Activated CD4-positive, alpha-beta T cell treated with anti-CD3 and anti-CD28 coated beads for 4 hours (primary cell): ENCODE data around the gene JMJD6.
"Not testable (repeated sequence)": the region's sequence is repeated elsewhere in the genome, so short reads cannot be mapped to it uniquely, and the experiment has no call there.

ENCODE experiments used
- DNase-seq, 2 donors: peaks; one replicate each; pipeline ENCODE4 v3.0.0-alpha.2; 2020

JMJD6 gene

DNA sequence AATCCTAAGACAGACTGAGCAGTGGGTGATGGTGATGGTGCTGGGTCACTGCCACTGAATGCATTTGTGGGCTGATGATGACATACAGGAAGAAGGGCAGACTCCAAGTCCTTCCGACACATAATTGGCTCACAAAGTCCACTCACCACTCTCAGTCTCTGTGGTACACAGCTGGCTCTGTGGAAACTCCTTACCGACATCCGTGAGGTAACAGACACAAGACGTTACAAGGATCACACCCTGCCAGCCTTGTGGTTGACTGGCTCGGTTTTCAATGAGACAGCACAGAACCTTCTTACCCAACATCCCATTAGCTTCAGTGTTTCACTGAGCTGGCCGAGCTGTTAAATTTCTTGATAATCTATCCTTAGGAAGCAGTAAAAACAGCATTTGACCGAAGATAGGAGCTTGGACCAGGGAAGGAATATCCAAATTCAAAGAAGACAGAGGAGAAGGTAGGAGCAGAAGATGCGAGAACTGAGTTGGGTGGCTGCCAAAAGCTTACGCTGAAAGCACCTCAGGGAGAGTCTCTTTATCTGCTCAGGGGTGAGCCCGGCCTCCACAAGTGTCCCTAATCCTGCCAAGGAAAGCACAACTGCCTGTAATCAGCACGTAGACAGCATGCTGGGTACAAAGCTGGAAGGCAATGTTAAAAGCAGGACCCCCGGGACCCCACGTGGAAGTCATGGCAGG, 10.1 kb downstream of the JMJD6 start:
- DNase-seq, result peak in 1 of 2 donors; percentile 29

DNA sequence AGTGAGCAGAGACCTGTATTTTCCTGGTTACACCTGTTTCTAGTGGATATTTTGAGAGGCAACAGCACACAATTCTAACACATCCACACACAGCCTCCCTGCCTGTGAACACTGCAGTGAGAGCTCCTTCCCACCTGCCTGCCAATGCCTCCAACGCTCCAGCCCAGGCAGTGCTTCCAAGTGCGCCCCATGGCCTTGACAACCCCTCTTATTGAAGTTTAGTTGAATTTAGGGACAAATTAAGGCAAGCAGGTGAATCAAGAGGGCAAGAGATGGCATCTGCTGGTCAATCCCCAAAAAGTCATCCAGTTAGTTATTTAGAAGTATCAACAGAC, 10.9 kb downstream of the JMJD6 start:
- no peak for DNase-seq

- peak; percentile 73 to 88 for DNase-seq
Measured at GRCh38 chr17:76714822-76715495, 11.4 kb downstream of the JMJD6 start.

DNA sequence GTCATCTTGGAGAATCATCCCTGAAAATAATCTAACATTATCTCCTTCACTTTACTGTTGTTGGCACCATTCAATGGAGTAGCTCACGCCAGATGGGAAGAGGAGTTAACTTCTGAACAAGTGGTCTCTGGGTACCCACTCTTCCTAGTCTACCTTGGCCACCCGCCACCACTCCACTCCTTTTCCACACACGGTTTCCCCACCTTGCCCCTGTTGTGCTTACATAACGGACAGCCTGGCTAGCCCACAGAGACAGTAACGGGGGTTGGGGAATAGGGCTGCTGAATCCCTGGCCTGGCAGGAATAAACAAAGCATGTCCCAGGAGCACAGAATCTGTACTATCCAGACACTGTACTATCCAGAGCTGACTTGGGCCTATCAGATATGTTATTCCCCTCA, 12.1 kb downstream of the JMJD6 start:
- DNase-seq, result no peak

- DNase-seq, result no peak
Measured at GRCh38 chr17:76713765-76714164, 12.6 kb downstream of the JMJD6 start.

DNA sequence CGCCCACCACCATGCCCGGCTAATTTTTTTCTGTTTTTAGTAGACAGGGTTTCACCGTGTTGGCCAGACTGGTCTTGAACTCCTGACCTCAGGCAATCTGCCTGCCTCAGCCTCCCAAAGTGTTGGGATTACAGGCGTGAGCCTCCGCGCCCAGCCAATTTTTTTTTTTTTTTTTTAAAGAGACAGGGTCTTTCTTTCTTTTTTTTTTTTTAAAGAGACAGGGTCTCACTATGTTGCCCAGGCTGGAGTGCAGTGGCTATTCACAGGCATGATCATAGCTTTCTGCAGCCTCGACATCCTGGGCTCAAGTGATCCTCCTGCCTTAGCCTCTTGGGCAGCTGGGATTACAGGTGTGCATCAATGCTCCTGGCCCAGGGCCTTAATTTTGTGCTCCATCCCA, 14.1 kb downstream of the JMJD6 start:
- not testable (repeated sequence) for DNase-seq

DNA sequence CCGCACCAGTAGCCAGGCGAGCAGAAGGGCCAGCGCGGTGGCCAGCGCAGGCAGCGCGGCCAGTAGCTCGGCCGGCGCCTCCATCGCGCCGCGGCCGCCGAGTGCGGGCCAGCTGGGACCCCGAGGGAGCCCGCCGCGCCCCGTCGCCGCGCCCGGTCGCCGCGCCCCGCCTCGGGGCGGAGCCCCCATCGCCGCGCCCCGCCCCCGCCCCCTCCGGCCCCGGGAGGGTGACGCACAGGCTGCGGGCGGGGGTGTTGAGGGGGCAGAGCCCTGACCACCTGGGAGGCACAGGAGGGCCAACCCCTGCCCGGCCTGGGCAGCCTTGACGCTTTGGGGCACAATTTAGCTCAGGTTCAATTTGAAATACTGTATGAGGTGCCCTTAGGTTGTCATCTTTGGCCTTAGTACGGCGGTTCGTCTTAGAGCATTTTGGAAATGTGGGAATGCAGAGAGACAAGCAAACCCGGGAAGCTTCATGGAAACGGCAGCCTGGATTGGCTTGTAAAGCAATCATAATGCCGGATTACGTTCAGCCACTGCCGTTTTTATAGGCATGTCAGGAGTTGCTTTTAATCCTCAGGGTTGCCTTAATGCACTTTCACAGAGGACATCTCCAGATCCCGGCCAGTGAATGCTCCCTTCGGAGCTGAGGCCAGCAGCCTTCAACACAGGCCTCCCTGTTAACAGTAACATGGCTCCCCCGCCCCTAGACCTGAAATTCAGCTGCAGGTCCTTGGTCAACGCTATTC, 15.4 kb downstream of the JMJD6 start, which contains the start of gene MXRA7:
Gene MXRA7, minus strand, starts transcription at position 103 of the 749 bp plus-strand sequence. Its CDS starts 19 bp downstream, at position 84.
- DNase-seq, result peak; percentile 54 to 59

- not testable (repeated sequence) for DNase-seq
Measured at GRCh38 chr17:76709951-76710862, 16.2 kb downstream of the JMJD6 start.

GRCh38 chr17:76709077-76709950, 17.1 kb downstream of the JMJD6 start:
- DNase-seq, result no peak

DNA sequence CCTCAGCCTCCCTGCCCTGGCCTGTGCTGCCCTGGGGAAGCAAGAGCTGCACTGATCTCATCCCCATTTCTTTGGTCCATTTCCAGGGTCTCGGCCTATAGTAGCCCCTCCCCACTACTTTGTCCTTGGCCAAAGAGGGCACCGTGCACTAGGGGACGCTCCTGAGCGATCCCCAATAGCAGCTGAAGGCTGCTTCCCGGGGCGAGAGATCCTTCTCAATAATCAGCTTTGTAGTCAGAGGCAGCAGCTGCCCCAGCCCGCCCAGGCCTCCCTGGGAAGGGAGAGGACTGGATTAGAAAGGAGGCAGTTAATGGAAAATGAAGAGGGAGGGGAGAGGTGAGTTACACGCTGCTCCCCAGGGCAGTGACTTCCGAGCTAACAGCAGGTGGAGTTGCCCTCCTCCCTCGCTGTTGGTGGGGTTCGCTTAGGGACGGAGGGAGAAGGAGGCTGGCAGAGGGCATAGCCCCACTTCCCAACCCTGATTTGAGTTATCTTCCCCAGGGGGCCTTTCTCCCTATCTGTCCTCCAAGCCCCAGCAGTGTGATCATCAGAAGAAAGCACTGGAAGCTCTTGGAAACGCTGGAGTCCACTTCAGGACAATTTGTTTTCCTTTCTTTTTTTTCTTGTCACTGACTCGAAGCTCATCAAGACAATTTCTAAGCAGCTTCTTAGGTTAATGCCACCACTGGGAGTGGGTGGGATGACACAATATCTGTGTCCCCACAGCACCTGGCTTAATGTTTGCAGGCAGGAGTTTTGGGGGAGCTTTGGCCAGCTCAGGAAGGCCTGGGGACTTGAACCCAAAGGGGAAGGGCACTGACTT, 18.2 kb downstream of the JMJD6 start:
- no peak for DNase-seq

DNA sequence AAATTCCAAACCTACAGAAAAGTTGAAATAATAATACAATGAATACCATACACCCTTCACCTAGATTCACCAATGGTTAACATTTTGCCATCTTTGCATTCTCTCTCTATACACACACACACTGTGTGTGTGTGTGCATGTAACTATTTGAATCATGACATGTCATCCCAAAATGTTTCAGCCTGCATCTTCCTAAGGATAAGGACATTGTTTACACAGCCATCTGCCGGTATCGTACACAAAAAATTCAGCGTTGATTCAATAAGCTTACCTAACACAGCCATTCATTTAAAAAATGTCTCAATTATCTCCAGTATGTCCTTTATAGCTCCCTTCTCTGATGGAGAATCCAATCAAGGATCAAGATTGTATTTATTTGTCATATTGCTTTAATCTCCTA, 19.6 kb downstream of the JMJD6 start:
- no peak for DNase-seq

- no peak for DNase-seq
Measured at GRCh38 chr17:76704805-76705204, 21.6 kb downstream of the JMJD6 start.

DNA sequence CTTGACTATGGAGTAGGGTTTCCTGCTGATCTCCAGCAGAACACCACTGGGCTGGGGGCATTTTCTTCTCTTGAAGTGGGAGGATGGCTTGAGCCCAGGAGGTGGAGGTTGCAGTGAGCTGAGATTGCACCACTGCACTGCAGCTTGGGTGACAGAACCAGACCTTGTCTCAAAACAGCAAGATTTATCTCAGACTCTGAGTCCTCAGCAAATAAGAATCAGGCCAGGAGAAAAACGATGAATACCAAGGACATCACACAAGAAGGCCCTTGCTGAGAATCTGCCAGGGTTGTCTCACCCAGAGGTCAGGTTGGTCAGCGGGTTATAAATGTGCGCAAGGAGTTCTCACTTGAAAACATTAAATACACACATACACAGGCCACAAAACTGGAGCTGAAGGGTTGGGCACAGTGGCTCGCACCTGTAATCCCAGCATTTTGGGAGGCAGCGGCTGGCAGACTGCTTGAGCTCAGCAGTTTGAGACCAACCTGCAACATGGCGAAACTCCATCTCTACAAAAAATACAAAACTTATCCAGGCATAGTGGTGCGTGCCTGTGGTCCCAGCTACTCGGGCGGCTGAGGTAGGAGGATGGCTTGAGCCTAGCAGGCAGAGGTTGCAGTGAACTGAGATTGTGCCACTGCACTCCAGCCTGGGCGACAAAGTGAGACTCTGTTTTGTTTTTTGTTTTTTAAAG, 23.3 kb downstream of the JMJD6 start:
- DNase-seq, result no peak

DNA sequence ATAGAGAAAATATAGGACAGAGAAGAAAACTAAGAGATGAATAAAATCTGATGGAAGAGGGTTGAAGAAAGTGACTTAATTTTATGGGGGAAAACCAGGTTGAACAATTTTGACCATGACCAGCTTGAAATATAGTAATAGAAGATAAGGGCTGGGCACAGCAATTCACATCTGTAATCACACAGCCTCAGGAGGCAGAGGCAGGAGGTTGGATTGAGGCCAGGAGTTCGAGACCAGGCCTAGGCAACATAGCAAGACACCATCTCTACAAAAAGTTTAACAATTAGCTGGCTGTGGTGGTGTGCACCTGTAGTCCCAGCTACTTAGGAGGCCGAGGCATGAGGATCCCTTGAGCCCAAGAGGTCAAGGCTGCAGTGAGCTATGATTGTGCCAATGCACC, 24.3 kb downstream of the JMJD6 start:
- no peak for DNase-seq

DNA sequence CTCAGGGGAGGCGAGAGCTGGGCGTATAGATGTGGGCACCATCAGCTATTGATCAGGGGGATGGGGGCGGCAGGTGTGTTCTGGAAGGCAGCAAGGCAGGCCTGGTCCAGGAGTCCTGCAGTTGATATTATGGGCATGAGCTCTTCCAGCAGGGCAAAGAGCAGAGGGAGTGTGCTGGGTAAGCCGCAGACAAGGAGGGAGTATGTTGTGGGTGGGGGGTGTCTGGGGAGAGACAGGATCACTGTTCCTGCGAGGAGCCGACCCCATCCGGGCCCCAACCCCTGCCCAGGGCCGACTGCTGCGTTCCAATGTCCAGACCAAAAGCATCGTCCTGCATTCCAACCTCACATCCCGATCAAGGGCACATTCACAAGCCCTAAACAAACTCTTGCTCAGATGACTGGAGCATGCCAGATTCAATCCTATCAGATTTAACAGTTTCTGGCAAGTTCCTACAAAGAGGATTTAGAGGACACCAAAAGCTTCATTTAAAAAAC, 24.9 kb downstream of the JMJD6 start:
- no peak for DNase-seq

GRCh38 chr17:76700617-76701470, 25.6 kb downstream of the JMJD6 start:
- no peak for DNase-seq

GRCh38 chr17:76700270-76700616, 26.2 kb downstream of the JMJD6 start:
- DNase-seq, result no peak

- not testable (repeated sequence) for DNase-seq
Measured at GRCh38 chr17:76698466-76698977, 27.9 kb downstream of the JMJD6 start.
